Measurements from ENCODE around the gene CISD2.
A peak's percentile ranks its signal among the peaks of the same experiment; 100 is the strongest.
"Not testable (repeated sequence)": the region's sequence is repeated elsewhere in the genome, so short reads cannot be mapped to it uniquely, and the experiment has no call there.

Gene CISD2, protein sequence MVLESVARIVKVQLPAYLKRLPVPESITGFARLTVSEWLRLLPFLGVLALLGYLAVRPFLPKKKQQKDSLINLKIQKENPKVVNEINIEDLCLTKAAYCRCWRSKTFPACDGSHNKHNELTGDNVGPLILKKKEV

GRCh38 chr4:102868781-102869568 is at the start of gene CISD2:
Gene CISD2 (plus strand): TSS chr4:102868992. CDS start chr4:102869085, 93 bp downstream.
- DNase-seq = peak; percentile 79 to 97 (median 94)
- intact Hi-C loops (cut with DNase I) = loop anchor here (2.0 kb wide), 1 partner anchor 42 kb away; the partner anchor contains the start of gene UBE2D3

DNA sequence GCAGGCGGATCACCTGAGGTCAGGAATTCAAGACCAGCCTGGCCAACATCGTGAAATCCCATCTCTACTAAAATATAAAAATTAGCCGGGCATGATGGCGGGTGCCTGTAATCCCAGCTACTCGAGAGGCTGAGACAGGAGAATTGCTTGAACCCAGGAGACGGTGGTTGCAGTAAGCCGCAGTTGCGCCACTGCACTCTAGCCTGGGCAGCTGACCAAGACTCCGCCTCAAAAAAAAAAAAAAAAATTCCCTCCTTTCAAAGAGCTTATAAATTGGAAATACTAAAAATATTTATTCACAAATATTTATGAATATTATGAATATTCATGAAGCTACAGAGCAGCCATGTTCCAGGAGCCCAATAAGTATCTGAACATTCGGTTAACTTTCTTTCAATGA is 49.7 kb upstream of the CISD2 start:
- intact Hi-C loops (cut with DNase I); DNase-seq: not testable (repeated sequence)

- intact Hi-C loops (cut with DNase I) = no loop called here
- DNase-seq = no peak
Observed at GRCh38 chr4:102819588-102820365, 49.0 kb upstream of the CISD2 start.

- no peak for DNase-seq
- intact Hi-C loops (cut with DNase I) = no loop called here
Observed at GRCh38 chr4:102823464-102823863, 45.3 kb upstream of the CISD2 start.

DNA sequence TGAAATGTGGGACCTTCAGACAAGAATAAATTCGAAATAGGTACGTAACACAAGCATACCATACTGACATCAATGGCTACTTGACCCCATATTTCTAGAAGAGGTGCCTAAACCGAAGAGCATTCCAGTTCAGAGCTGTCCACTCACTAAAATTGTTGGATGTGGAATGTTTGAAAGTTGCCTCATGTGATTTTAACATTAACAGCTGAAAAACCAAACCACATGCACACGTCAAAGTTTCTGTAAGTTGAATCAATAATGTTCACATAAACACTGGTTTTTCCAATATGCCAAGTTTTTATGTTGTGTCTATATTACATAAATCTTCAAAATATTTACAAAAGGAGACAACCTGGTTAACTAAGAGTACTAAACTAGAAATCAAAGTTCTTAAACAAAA is 44.9 kb upstream of the CISD2 start:
- no peak for DNase-seq
- intact Hi-C loops (cut with DNase I) = no loop called here

DNA sequence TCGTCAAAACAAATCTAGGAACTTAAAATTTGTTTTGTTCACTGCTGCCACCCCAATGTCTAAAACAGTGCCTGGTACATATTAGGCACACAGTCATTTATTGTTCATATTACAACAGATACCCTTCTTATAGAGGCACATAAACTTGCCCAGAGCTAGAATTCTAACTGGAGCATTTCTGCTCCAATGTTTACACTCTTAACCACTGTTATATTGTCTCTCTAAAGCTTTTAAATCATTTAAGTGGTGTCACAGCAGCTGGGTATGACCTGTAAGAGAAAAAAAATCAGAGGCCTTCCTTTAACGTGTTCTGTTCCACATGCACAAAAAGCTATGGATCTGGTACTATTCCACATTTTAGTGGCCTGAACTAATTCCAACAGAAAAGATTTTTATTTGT is 44.4 kb upstream of the CISD2 start:
- intact Hi-C loops (cut with DNase I) = no loop called here
- no peak for DNase-seq

DNA sequence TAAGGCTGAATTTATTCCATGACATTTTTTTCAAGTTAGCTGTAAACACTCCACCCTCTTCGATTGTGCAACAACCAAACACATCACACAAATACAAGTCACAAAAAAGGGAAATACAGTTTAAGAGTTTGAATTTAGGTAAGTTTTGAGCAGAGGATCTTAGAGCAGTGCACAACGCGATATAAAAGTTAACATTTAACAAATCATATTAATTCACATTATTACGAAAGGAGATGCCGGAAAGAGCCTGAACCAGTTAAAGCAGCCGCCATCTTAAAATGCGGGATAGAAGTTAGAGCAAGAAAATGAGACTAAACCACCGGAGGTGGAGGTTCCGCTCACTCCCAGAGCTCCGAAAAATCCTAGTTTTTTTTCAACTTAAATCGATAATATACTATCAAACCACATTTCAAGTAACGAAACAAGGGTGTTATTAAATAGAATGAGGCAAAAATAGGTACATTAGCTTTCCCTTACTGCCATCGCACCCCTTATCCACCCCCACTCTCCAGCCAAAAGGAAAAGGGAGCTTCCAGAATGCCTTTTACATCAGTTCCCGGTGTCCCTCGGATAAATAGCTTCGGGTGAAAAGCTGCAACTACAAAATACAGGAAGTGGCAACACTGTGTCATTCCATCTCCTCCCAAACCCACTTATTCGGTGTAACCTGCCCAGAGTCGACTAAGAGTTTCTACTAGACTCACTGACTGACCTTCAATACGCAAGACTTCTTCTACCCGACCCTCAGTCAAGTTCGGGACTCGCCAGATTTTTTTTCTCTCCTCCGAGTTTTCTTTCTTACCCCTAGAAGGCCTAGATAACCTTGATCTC is 43.3 kb upstream of the CISD2 start:
- DNase-seq = peak in 31 of 42 donors; percentile 4 to 63 (median 38)
- intact Hi-C loops (cut with DNase I) = loop anchor here (2.0 to 5.0 kb wide), 3 partner anchors 43 to 323 kb away; partner anchors contain the start of genes CISD2, MANBA and NFKB1

GRCh38 chr4:102826105-102826889 is 42.5 kb upstream of the CISD2 start:
- intact Hi-C loops (cut with DNase I) = loop anchor here (2.0 to 5.0 kb wide), 3 partner anchors 43 to 324 kb away; partner anchors contain the start of genes CISD2, MANBA and NFKB1
- DNase-seq = peak in 2 of 42 donors; percentile 2 to 3

DNA sequence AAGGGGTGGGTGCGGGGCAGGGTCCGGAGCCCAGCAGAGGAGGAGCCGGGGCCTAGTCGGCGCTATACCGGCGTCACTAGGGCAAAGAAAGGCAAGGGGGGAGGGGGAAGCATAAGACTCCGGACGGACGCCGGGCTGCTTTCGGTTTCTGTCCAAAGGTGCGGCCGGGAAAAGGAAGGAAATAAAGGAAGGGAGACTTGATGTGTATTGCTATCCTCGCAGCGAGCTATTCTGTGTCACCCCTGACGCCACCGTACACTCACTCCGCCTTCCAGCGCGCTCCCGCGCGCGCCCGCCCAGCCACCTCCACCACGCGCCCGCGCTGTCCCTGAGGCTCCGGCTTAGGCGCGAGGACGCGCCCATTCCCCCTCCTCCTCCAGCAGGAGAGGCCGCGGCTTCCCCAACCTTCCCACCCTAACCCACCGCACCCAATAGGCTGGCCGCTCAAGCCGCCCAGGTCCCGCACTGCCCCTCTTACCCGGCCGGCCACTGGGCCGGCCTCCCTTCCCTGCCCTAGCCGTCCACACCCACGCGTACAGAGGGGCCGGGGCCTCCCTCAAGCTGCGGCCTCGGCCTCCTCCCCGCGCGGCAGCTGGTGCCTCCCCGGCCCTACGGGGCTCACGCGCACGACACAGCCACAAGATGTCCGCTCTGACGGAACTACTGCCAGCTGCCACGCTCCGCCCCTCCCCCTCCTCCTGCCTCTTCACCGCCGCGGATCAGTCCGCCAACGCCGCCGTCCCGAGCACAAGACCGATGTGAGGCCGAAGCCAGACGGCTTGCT is 41.7 kb upstream of the CISD2 start, which contains the start of gene UBE2D3:
TSS of gene UBE2D3 (minus strand) at position 662 of the 784 bp plus-strand sequence. CDS start 1,043 bp downstream, outside the sequence.
- intact Hi-C loops (cut with DNase I) = loop anchor here (2.0 to 5.0 kb wide), 3 partner anchors 42 to 325 kb away; partner anchors contain the start of genes CISD2, MANBA and NFKB1
- DNase-seq = peak; percentile 79 to 96 (median 91)

DNA sequence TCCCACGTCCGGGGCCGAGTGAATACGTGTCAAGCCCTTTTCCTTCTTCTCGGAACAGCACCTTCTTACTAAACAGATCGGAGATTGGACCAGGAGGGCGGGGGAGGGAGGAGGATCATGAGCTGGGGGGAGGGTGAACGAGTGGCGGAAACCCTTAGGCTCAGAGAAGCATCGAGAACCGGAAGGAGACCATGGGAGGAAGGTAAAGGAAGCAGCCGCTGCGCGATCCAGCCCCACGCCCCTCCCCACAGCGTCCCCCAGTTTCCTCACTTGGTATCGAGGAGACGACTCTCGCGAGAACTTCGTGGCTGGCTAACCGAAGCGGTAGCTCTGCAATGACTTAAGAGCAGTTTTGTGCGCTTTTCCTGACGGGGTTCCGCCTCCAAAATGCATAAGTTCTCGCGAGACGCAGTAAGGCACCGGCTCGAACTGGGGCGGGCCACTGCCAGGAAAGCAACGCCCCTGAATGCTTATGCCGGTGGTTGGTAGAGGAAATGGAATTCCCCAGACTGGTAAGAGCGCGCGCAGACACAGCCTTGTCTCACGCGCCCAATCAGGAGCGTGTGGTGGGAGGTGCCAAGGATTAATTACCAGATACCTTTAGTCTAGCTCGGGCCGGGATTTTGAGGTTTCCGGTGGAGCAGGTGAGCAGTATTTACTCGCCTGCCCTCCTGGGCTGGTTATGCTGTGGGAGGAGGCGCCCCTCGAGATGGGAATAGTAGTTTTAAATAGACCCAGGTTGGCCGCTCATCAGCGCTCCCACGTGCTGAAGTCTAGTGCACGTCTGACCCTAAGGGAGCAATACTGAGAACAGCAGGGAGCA is 40.9 kb upstream of the CISD2 start:
- intact Hi-C loops (cut with DNase I) = loop anchor here (2.0 to 5.0 kb wide), 3 partner anchors 41 to 326 kb away; partner anchors contain the start of genes CISD2, MANBA and NFKB1
- peak; percentile 85 to 100 (median 97) for DNase-seq

DNA sequence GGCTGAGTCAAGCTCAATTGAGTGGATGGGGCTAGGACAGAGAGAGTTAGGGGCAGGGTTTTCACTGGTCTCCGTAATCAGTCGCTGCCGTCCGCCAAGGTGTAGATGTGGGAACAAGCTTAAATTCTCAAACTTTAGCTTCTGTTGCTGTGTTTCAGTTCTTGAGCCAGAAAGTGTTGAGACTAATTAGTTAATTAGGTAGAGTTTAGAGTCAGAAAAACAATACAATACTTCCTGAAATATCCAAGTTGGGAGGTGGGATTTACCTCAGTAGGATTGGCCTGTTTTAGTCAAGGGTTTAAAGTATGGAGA is 40.3 kb upstream of the CISD2 start:
- no peak for DNase-seq
- intact Hi-C loops (cut with DNase I) = loop anchor here (5.0 kb wide), 1 partner anchor 326 kb away; the partner anchor contains the start of gene NFKB1

DNA sequence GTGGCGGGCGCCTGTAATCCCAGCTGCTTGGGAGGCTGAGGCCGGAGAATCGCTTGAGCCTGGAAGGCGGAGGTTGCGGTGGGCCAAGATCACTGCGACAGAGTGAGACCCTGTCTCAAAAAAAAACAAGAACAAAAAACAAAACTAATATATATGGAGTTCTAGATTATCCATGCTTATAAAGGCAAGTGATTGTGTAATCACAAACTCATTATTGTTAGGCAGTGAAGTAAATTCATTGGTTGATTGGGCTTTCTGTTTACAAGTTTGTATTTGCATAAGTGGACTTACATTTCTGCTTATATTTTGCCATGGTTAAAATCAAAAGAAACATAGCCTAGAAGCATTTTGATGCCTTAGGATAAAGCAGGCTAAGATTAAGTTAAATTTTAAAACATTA is 39.0 kb upstream of the CISD2 start:
- intact Hi-C loops (cut with DNase I) = loop anchor here (5.0 kb wide), 1 partner anchor 328 kb away; the partner anchor contains the start of gene NFKB1
- no peak for DNase-seq

DNA sequence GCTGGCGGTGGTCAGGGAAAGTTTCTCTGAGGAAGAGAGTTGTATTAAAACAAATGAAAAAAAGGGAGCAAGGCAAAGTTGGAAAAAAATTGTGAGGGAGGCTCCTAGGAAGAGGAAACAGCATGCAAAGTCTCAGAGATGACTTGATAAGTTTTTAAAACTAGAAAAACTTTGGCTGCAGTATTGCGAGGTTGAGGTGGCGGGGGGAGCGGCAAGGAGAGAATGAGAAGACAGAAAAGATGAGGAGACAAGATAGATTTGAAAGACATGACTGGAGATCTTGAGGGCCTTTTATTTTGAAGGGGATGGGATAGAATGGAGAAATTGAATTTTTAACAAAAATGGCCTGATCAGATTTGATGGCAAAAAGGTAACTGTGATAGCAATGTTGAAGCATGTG is 36.7 kb upstream of the CISD2 start:
- intact Hi-C loops (cut with DNase I) = no loop called here
- DNase-seq = no peak

- intact Hi-C loops (cut with DNase I) = no loop called here
- DNase-seq = no peak
Observed at GRCh38 chr4:102832667-102833066, 36.1 kb upstream of the CISD2 start.

DNA sequence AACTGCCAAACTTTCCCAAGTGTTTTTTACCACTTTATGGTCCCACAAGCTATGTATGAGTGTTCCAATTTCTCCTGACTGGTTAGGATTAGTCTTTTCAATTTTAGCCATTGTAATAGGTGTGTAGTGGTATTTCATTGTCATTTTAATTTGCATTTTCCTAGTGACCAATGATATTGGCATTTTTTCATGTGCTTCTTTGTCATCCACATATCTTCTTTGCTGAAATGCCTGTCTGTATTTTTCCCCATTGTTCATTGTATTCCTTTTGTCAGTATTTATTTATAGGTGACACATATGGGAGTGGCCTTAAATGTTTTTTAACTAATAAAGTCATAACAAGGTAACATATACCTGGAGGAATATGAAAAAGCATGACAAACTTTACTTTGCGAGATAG is 32.2 kb upstream of the CISD2 start:
- intact Hi-C loops (cut with DNase I) = no loop called here
- DNase-seq = no peak

DNA sequence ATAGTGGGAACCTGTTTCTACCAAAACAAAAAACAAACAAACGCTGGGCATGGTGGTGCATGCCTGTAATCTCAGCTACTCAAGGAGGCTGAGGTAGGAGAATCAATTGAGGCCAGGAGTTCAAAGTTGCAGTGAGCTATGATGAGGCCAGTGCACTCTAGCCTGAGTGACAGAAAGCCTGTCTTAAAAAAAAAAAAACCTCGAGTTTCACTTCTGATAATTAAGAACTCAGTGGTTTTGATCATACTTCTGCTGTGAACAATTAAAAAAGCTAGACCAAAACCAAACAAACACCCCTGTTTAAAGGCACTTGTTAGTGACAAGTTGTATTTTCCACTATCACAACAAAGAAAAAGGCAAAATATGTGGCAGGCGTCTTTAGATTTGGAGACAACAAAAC is 26.4 kb upstream of the CISD2 start:
- intact Hi-C loops (cut with DNase I) = no loop called here
- no peak for DNase-seq
